HG03439 (cell line): ENCODE data around the gene PAIP2.
"Not testable (repeated sequence)": the region's sequence is repeated elsewhere in the genome, so short reads cannot be mapped to it uniquely, and the experiment has no call there.

ENCODE experiments used
- ATAC-seq: cut with Tn5 transposase; IDR thresholded peaks from one replicate; pipeline ENCODE4 v1.9.1; 2021; ENCODE audit warnings: mild to moderate bottlenecking, moderate library complexity; ENCODE audit not compliant: unreplicated experiment

PAIP2 gene

DNA sequence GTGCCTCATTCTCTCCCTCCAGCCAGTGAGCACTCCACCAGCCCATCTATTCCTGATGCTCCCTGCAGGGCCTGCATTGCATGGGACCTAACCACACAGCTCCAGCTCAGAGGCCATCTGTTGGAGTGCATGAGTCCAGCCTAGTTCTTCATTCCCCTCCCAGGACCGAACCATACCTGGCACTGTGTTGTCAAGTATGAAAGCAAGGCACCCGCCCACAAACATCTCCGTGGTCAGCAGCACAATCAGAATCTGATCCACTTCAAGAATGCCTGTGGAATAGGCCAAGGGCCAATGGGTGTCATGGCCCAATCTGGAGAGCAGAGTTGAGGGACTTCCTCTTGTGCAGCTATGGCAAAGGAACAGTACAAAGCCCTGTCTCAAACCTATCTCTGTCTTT, 35.6 kb downstream of the PAIP2 start:
- ATAC-seq = no peak

DNA sequence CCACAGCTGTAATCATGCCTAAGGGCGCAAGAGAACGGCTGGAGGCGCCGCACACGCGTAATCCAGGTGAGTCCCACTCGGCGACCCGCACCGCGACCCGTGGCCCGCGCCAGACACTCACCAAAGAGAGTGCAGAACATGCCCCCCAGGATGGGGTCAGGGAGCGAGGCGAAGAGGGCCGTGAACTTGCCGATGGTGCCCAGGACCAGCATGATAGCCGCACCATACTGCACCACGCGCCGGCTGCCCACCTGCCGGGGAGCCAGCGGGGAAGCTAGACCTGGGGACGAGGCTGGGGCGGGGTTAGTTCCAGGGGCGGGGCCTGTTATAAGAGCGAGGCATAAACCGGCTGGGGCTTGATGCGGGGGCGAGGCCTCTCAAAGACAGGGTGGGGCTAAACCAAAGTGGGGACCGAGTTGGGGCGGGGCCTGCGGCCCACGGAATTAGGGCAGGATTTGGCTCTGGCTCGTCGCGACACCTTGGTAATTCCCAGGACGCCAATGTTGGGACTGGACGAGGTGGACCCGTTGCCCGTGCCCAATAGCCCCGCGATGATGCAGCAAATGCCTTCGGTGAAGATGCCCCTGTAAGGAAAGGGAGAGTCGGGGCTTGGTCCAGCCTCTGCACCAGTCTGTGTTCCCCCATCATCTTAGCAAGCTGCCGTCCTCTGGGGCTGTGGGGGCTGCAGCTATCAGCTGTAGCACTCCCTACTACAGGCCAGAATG, 36.6 kb downstream of the PAIP2 start:
- no peak for ATAC-seq

DNA sequence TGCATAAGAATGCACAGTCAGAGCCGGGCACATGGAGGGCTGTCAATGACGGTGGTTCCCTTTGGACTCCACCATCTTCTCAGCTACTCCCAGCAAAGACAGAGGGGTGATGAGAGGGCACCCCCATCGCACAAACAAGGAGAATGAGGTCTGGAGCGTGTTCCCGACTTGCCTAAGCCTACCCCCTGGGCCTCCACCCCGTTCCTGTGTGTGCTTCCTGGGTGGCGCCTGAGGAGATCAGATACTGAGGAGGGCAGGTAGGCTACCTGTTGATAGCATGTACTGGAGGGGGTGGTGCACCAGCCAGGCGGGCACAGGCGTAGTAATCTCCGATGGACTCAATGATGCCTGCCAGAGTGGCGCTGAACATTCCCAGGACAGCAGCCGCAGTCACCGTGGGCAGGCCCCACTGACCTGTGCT, 37.3 kb downstream of the PAIP2 start:
- no peak for ATAC-seq

DNA sequence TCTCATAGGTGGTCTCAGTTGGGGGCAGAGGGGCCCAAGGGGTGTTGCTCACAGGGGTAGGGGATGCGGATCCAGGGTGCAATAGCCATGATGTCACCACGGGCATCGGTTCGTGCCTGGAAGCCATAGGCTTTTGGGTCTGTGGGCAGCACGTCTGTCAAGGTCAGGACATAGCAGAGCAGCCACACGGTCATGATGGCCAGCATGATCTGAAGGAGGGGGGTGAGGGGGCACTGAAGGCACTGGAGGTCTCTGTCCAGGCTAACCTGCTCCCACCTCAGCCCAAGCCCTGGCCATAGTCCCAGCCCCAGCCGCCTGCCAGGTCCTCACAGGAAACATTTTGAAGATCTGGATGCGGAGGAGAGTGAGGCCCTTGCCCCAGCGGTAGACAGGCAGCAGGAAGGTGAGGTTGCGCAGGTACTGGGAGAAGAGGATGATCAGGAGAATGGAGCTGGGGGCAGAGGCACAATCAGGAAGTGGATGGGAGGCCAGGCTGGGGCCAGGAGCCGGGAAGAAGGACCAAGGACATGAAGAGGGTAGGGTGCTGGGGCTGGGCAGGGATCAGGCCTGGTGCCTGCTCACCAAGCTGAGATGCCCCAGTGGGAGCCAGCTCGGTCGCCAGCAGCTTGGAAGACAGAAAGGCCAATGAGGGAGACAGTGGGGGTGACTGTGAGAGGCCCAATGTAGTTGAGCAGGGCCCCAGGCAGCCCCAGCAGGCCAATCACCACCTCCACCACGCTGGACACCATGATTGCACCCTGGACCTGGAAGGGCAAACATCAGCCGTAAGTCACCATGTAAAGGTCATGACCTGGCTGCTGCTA, 38.2 kb downstream of the PAIP2 start:
- ATAC-seq = no peak

DNA sequence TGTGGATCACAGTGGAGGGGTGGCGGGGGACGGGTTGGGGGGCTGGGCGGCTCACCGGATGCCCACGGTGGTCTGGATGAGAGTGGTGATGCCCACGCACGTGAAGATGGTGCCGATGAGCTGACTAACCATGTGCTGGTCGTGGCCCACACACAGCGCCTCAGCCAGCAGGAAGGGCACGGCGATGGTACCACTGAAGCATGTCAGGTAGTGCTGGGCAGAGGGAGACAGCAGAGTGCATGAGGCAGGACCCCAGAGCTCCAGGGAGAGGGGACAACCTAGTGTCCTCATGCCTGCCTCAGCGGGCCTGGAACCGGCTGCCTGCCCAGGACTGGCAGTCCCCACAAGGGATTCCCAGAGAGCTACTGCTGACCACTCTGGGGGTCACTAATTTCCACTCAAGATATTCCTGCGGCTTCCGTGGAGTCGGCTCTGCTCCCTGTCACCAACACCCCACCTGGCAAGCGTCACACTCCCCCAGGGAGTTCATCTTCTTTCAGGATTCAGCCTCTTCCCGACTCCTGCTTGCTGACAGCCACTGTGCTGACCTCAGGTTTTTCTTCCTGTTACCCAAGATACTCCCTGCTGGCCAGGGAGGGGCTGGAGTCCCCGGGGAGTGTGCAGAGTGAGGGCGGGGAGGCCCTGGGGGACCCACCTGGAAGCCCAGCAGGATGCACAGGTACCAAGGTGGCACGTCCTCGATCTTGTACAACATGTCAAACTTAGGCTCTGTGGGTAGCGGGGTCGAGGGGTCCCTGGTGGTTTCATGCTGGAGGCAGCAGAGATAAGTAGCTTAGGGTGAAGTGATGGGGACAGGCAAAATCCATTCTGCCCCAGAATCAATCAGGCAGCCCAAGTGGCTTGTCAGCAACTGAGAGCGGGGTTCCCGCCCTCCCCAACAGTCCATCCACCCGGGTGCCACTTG, 40.4 kb downstream of the PAIP2 start:
- ATAC-seq = no peak

DNA sequence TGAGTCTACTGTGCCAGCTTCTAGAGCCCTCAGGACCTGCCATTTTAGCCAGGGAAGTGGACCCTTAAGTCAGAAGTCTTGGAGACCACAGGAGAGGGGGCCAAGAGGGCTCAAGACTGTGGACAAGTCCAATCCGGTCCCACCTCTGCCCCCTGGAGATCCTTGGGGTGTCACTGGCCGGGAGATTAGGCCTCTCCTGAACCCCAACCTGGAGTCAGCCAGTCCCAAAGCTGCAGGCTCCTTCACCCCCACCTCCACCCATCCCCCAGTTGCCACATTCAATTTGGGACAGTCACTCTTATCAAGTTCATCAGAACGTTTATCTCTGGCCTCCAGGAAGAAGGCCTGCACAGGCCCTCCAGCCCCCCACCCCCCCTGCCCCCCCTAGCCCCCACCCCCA, 41.2 kb downstream of the PAIP2 start:
- ATAC-seq = no peak

DNA sequence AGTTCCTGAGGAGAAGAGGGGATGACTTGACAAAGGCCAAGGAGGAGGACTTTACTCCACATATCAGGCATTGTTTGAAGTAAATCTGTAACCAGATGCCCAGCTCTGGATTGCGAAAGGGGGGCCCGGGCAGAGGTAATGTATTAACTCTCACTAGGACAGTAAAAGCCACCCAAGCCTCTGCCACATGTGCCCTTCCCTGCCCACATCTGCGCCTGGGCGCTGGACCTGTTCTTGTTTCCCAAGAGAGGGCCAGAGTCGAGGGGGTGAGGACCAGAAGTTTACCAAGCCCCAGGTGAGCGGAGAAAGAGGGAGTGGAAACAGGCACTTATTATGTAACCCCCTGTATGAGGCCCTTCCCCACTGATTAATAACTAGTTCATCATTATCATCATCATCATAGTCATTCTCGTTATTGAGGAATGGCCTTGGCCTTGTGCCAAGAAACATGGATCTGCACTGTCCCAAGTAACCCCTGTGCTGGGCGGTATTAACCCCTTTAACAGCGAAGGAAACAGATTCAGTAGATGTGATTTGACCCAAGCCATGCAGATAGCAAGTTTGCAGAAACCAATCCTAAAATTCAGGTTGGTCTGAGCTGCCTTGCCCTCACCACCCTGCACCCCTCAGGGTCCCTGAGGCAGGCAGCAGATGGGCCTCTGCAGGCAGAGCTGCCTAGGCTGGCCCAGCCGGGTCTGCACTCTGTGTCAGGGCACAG, 41.8 kb downstream of the PAIP2 start, which contains the start of gene SLC23A1:
SLC23A1 (minus strand) TSS at position 23 of the 718 bp plus-strand sequence. CDS start 44 bp downstream, outside the sequence.
- ATAC-seq = no peak

DNA sequence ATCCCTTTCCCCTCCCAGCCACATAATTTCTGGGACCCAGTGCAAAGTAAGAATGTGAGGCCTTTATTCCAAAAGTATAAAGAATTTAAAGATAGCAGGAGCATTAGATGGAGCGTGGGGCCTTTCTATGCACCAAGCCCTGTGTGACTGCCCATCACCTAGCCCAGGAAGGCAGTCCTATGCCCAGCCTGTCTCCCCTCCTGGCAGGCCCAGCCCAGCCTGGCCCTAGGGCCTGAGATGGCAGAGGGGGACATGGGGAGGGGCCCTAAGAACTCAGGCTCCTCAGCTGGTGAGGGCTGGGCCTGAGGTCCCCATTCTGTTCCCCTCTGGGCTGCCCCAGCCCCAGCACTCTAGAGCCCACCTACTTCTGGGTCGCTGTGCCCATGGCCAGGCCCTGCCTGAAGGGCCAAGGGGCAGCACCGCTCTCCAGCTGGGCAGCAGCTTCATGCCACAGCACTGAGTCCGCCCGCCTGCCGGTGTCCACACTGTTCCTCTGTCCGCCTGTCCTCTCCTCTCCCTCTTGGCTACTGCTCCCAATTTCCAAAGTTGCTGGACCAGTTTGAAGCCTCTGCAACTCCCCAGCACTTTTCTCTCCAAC, 42.4 kb downstream of the PAIP2 start:
- no peak for ATAC-seq

DNA sequence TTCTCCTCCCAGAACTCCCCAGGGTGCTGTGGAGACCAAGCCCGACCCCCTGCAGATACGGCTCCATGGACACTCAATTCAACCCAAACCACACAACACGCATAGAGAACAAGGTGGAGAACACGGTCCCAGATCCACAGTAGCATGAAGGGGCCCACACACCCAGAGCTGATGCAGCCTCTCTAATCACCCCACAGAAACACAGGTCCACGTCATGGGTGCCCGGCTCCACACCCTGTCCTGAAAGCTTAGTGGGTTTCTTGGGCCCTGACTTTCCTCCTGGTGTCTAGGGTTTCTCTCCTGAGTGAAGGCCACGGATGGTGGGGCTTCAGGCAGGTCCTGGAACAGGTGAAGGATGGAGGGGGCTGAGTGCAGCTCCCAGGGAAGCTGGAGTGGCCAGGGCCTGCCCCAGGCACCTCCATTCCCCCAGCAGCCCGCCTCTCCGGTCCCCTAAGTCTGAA, 43.0 kb downstream of the PAIP2 start:
- ATAC-seq = no peak

DNA sequence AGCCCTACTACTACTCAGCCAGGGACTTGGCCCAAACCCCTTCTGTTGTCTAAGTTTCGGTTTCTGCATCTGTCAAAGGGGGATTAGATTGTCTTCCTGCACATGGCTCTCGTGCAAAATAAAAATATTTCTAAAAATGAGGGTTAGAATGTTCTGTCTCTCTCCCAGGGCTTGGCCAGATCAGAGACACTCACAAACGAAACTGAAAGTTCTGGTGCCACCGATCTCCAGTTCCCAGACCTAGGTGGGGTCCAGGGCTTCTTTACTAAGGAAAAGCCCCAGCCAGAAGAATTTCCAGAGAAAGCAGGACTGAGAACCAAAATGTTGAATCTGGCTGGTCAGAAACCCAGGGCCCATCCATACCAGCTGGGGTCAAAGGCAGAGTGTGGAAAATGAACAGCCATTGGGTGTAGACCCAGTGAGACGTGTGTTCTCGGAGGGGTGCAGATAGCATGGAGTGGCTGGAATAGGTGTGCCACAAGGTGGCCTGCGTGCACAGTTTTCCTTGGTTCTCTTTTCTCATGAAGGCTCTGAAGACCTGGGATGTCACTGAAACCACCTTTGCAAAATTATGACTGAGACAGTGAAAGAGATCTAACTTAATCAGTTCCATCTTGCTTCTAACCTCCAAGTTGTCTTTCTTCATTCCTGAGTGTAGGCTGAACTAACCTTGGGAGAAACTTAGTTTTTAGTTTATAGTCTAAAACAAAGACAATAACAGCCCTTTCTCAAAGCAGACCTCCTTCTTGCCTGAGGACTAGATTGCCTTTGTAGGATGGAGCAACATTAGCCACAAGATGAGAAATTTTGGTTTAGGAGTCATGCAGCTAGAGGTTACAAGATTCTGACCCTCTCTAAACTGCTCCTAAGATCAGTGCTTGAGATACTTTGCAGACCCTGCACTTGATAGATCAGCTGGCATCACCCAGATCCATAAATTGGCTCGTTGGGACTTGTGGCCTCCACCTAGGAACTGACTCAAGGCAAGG, 43.7 kb downstream of the PAIP2 start:
- ATAC-seq = no peak

DNA sequence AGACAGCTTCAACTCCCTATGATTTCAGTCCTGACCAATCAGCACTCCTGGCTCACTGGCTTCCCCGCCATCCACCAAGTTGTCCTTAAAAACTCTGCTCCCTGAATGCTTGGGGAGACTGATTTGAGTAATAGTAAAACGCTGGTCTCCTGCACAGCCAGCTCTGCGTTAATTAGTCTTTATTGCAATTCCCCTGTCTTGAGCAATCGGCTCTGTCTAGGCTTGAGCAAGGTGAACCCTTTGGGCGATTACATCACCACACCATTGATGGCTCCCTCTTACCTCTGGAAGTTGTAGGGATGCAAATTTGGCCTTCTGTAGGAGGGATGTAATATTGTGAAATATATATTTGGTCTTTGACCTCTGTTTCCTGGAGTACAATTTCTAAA, 44.4 kb downstream of the PAIP2 start:
- ATAC-seq = no peak

DNA sequence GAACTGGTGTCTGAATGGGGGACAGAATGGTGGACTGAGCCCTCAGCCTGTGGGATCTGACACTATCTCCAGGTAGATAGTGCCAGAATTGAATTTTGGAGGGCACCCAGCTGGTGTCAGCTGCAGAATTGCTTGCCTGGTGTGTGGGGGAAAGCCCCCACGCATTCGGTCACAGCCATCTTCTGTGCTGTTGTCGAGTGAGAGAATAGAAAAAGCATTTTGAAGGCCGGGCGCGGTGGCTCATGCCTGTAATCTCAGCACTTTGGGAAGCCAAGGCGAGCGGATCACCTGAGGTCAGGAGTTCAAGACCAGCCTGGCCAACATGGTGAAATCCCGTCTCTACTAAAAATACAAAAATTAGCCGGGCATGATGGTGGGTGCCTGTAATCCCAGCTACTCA, 45.3 kb downstream of the PAIP2 start:
- not testable (repeated sequence) for ATAC-seq

DNA sequence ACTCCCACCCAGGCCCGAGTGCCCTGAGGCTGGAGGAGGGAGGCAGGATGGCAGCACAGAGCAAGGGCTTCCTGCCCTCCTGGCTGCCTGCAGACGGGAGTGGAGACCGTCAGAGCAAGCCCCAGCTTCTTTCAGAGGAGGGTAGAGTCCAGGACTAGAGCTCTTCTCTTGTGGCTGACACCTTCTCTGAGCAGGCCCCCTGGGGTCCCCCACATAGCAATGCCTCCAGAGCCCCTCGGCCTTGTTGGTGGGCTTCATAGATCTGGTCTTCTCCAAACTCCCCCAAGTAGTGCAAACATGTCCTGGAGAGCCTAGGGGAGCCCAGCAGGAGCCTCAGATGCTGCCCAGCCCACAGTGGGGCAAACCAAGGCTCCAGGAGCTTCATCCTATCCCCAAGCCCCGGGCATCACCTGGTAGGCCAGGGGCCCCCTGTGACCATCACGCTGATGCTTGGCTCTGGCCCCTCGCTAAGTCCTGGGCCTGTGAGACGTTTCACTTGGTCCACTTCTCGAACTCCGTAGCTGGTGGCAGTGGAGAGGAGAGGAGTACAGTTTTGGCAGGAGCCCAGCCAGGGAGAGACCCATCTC, 46.0 kb downstream of the PAIP2 start:
- ATAC-seq = no peak

DNA sequence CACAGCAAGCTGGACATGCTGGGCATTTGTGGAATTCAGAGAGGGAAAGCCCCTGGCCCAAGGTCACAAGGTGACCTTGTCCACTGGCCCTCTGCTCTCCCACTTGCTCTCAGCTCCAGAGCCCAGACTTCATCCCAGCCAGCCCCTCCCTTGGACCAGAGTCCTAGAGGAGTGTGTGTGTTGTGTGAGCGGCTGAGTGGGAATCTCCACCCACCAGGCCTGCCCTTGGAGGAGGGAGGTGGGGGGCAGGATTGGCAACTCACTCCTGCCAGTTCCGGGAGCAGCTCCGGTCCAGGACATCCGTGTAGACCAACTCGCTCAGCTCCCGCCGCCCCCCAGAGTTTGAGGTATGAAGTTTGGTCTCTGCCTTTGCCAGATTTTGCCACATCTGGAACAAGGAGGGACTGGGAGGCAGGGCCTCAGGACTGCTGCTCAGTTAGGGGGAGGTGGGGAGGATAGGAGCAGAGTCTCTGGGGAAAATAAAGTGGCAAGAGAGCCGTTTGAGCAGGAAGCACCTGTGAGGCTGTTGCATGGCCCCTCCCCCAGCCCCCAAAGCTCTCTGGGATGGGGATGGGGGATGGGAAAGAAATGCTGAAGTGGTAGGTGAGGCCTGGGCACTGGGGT, 46.7 kb downstream of the PAIP2 start:
- ATAC-seq = no peak

DNA sequence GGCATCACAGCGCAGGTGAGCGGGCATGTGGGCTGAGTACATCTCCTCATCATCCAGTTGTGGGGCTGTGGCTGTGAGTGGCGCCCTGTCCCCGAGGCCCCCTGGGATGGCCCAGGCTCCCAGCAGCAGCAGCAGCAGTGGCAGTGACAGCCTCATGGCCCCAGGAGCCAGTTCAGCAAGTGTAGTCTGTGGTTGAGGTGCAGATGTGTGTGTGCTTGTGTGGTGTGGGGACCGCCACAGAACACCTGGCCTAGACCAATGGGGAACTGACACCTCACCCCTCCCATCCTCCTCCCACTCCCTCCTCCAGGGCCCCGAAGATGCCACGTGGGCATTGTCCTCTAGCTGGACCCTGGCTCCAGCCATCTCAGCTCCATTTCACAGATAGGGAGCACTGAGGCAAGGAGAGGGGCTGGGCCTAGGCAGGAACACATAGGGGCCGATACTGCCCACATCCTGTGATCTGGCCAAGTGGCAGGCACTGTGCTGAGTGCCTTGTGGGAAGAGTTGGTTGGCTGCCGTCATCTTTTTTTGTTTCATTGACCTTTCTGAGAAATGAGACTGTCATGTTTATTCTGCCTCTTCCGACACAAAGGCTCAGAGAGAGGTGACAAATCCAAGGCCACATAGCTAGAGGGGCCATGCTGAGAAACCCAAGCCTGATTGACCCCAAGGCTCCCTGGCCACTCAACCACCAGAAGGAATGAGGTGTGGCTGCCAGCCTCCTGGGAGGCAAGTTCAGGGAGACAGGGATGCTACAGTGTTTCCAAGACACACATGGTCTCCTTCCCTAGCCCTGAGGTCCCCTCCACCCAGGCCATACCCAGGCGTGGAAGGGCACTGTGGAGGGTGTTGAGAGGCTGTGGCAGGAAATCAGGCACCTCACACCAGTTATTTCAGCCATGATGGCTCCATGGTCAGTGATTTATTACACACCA, 48.3 kb downstream of the PAIP2 start, which contains the start of gene MZB1:
MZB1 (minus strand) TSS at position 213 of the 938 bp plus-strand sequence; CDS start at position 156, 57 bp downstream.
- peak; percentile 37 for ATAC-seq

DNA sequence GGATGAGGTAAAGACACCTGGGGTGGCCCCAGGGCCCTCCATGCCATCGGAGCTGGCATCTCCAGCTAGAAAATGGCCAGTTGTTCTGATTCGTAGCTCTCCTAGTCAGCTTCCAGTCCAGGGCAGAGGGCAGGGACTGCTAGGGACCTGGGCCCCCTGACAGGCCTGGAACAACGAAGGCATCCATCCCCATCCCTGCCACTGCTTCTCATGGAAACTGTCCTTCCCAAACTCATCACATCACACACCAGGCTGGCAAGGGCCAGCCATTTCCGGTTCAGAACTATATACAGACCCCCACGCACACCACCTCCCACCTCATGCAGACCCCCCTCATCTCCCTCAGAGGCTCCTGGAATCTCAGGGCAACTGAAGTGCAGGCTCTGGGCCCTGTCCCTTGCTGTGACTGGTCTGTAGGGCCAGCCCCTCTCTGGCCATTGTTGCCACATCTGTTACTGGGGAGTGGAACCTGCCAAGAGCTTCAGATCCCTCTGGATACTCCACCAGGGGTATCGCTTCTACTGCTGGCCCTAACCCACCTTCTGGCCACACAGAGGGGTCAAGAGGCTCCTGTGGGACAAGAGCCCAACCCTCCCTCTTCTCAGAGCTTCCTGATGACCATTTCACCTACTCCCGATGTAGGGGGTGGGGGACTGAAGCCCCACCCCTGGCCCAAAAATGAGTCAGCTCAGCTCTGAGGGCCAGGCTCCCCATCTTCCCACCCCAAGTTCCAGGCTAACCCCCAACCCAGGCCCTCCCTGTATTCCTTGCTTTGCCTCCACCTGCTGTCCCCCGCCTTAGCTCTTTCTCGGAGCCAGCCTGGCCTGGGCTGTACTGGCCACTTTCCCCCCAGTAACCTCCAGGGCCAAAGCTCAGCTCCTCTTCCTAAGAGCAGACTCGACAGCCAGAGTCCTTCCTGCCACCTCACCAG, 49.2 kb downstream of the PAIP2 start:
- ATAC-seq = no peak
